Colonic mucosa (tissue), 4 donors: ENCODE data around the gene NR3C2. TPM values are rescaled to one million over a fixed set of nuclear protein-coding genes. Genes with fewer than 3 reads are reported as not detected.
"Not testable (repeated sequence)": the region's sequence is repeated elsewhere in the genome, so short reads cannot be mapped to it uniquely, and the experiment has no call there.

Source experiments
- DNase-seq: peaks from one replicate; pipeline ENCODE4 v3.0.0-alpha.2; 2020
- H3K27ac ChIP-seq: fragments of 200-600 bp; one replicate; pipeline ENCODE4 v1.8.0; 2021
- H3K27me3 ChIP-seq: fragments of 200-600 bp; one replicate; pipeline ENCODE4 v1.8.0; 2021
- H3K36me3 ChIP-seq: fragments of 200-600 bp; one replicate; pipeline ENCODE4 v1.8.0; 2021
- H3K4me1 ChIP-seq: fragments of 200-600 bp; one replicate; pipeline ENCODE4 v1.8.0; 2021; ENCODE audit warnings: mild to moderate bottlenecking
- H3K4me3 ChIP-seq: fragments of 200-600 bp; one replicate; pipeline ENCODE4 v1.8.0; 2021
- H3K9ac ChIP-seq, 2 donors: one replicate each; pipeline ENCODE4 v1.7.0; 2013; ENCODE audit warnings: control low read depth in 2 of 2, low read depth in 2 of 2, low read length in 2 of 2
- H3K9me3 ChIP-seq: fragments of 200-600 bp; one replicate; pipeline ENCODE4 v1.8.0; 2021
- CTCF ChIP-seq: fragments of 200-600 bp; IDR thresholded peaks from one replicate; pipeline ENCODE4 v1.8.0; 2022; ENCODE audit warnings: antibody characterized with exemption, mild to moderate bottlenecking
- intact Hi-C: fragments of 100-400 bp; cut with DNase I; formaldehyde crosslinking; loops from one replicate; pipeline ENCODE4 v1.14.1; 2022
- total RNA-seq, 2 donors: library from RNA; stranded (reverse); fragmentation: NEBNext Ultra II Directional in 1 of 2; extraction: Animal tissue kit (Norgen Biotek cat#: 25700) in 1 of 2; gene quantifications; one replicate each; pipeline ENCODE4 v1.2.1, GENCODE V29; 2021
- donor health status: healthy.
- donor health status: DM: no; HTN: no; CAD: no.
- donor health status: DM: no; HTN: no; CAD: no.

NR3C2 gene
- total RNA-seq, 2 donors from 2014 or later: 74.8 to 96.0 TPM

- no peak for DNase-seq
- intact Hi-C loops: no loop called here
- Histone ChIP-seq H3K27me3 (no peaks in the 10 kb centered on the region), H3K27ac (no peak overlapping the region), H3K4me1 (no peaks in the 10 kb centered on the region), H3K4me3 (no peak overlapping the region), H3K36me3 (no peaks in the 10 kb centered on the region), H3K9ac (no peak overlapping the region), H3K9me3 (peaks cover 4% of the 10 kb centered on the region)
- TF ChIP-seq CTCF: no peak
Observed at GRCh38 chr4:148126825-148127224, 315.4 kb downstream of the NR3C2 start.

- Histone ChIP-seq H3K36me3 (no peaks in the 10 kb centered on the region), H3K9me3 (peaks cover 4% of the 10 kb centered on the region), H3K4me3 (no peak overlapping the region), H3K4me1 (no peaks in the 10 kb centered on the region), H3K9ac (no peak overlapping the region), H3K27me3 (no peaks in the 10 kb centered on the region), H3K27ac (no peak overlapping the region)
- DNase-seq: no peak
- intact Hi-C loops: no loop called here
- no peak for TF ChIP-seq CTCF
Observed at GRCh38 chr4:148124512-148124911, 317.7 kb downstream of the NR3C2 start.

GRCh38 chr4:148123161-148123560 is 319.1 kb downstream of the NR3C2 start:
- H3K27me3 ChIP-seq, H3K9ac ChIP-seq, H3K36me3 ChIP-seq, H3K4me1 ChIP-seq, H3K9me3 ChIP-seq, H3K27ac ChIP-seq, intact Hi-C loops, H3K4me3 ChIP-seq, DNase-seq: not testable (repeated sequence)

- no peak overlapping the region for H3K9ac ChIP-seq
- intact Hi-C loops: no loop called here
- TF ChIP-seq CTCF: no peak
Observed at GRCh38 chr4:148120216-148120615, 322.0 kb downstream of the NR3C2 start.

GRCh38 chr4:148118633-148119032 is 323.6 kb downstream of the NR3C2 start:
- intact Hi-C loops: no loop called here
- DNase-seq: no peak
- no peak for TF ChIP-seq CTCF

More at GRCh38 chr4:148120216-148120615, 322.0 kb downstream of the NR3C2 start:
- H3K4me1 ChIP-seq: no peaks in the 10 kb centered on the region
- no peaks in the 10 kb centered on the region for H3K36me3 ChIP-seq
- no peak for DNase-seq
- no peak overlapping the region for H3K27ac ChIP-seq
- no peaks in the 10 kb centered on the region for H3K27me3 ChIP-seq
- H3K4me3 ChIP-seq: no peak overlapping the region
- peaks cover 4% of the 10 kb centered on the region for H3K9me3 ChIP-seq

GRCh38 chr4:148118179-148118578 is 324.0 kb downstream of the NR3C2 start:
- intact Hi-C loops: no loop called here

More at GRCh38 chr4:148118633-148119032, 323.6 kb downstream of the NR3C2 start:
- H3K27ac ChIP-seq: no peak overlapping the region
- H3K27me3 ChIP-seq: no peaks in the 10 kb centered on the region
- no peak overlapping the region for H3K9ac ChIP-seq
- no peak overlapping the region for H3K4me3 ChIP-seq
- no peaks in the 10 kb centered on the region for H3K4me1 ChIP-seq
- no peaks in the 10 kb centered on the region for H3K36me3 ChIP-seq
- H3K9me3 ChIP-seq: no peaks in the 10 kb centered on the region

More at GRCh38 chr4:148118179-148118578, 324.0 kb downstream of the NR3C2 start:
- Histone ChIP-seq H3K9ac (no peak overlapping the region), H3K4me1 (no peaks in the 10 kb centered on the region), H3K27me3 (no peaks in the 10 kb centered on the region), H3K9me3 (no peaks in the 10 kb centered on the region), H3K36me3 (no peaks in the 10 kb centered on the region), H3K4me3 (no peak overlapping the region), H3K27ac (no peak overlapping the region)
- DNase-seq: no peak
- TF ChIP-seq CTCF: no peak
